ENCODE data around the gene GPR89A.
A peak's percentile ranks its signal among the peaks of the same experiment; 100 is the strongest.

GPR89A gene

DNA sequence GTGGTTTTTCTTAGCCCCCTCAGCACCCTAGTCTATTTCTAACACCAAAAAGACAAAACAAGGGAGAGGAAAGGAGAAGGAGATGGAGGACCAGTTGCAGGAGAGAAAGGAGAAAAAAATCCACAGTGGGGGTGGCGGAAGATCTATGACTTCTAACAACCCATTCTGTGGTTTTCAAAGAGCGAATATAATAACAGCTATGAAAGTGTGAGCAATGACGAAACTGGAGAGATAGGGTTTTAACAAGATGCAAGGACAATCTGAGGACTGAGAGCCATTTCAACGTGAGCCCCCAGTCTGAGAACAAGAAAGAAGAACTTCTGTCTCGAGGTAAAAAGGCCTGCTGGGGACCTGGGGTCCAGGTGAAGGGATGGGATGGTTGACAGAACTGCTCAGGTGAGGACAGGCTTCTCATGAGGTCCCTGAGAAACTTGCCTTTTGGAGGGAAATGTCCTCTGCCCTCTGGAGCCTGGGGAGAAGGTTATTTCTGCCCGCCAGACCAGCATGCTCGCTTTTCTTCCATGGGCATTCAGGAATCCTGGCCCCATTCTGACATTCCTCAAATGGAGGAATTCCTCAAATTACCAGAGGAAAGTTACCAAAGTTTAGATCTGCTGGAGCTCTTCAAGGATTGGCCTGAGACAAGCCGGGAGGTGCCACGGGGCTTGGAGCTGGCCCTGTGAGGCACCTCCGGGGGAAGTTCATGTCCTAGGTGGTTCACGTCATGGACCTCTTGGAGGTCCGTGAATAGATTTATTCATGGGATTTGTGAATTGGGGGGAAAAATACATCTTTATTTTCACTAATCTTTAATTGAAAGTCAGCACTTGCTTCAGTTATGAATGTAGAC, 111.7 kb downstream of the GPR89A start, which contains the start of gene CD160:
Gene CD160 (plus strand): TSS at position 270 of the 850 bp plus-strand sequence. CDS start 8,829 bp downstream, outside the sequence.
- peak; percentile 51 for DNase-seq
